ENCODE results near the gene AKT2. TPM values are rescaled to one million over a fixed set of nuclear protein-coding genes. Genes with fewer than 3 reads are reported as not detected.
A peak's percentile ranks its signal among the peaks of the same experiment; 100 is the strongest.

The AKT2 gene
- total RNA-seq, 1 experiment from 2014 or later: 80.6 TPM

DNA sequence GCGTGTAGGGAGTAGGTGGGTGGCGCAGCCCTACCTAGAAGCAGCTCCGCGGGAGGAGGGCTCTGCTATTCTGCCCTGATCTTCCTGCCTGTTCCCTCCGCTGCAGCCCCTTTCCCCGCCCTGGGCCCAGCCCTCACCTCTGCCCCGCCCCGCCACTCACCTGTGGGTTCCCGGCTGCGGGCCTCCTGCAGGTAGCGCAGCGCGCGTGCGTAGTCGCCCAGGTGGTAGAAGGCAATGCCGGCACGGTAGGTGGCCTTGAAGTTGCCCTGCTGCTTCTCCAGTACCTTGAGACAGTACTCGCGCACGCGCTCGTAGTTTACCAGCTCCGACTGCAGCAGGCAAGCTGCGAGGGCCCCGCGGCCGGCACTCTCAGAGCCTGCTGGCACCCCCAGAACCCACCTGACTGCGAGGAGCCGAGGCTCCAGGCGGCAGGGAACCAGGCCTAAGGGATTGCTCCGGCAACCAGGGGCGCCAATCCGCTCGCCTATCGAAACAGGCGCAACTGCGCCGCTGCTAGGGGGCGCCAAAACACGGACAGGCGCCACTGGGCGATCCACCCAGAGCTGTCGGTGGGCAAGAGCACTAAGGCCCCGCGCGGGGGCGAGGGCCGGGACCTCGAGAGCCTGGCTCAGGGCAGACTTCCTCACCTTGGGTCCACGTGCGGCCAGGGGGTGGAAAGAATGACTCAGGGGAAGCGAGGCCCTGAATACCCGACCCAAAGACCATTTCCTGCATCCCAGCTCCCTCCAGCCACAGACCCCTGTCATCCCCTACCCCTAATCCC is 67.9 kb downstream of the AKT2 start:
- ATAC-seq (peak; percentile 29), DNase-seq (peak; percentile 68)
- Histone ChIP-seq H3K9me3 (ENCODE audit: low read length) (no peaks in the 10 kb centered on the region), H3K36me3 (ENCODE audit: low read depth, low read length) (no peaks in the 10 kb centered on the region), H3K27ac (ENCODE audit: low read length) (0 out of 2 replicates have a peak overlapping the region, but pooled peaks have one; percentile 23), H3K79me2 (ENCODE audit: low read length) (no peaks in the 10 kb centered on the region), H3K4me2 (ENCODE audit: low read length) (peak overlapping the region; percentile 90), H3K9me2 (replicated peaks; ENCODE audit: low read length) (no peaks in the 10 kb centered on the region), H3K4me3 (ENCODE audit: low read length) (peak overlapping the region; percentile 68), H3F3A (ENCODE audit: low read length, unreplicated experiment) (no peaks in the 10 kb centered on the region), H3K27me3 (ENCODE audit: low read length) (no peaks in the 10 kb centered on the region), H3K9ac (ENCODE audit: low read length) (peak overlapping the region; percentile 56), H4K20me1 (ENCODE audit: low read length) (no peaks in the 10 kb centered on the region), H3K4me1 (ENCODE audit: insufficient read depth, low read length) (peaks cover 24% of the 10 kb centered on the region), H2AFZ (ENCODE audit: low read length) (peak overlapping the region; percentile 85)
- CTCF ChIA-PET: interaction anchor here (0.5 kb wide), 1 partner anchor 74 kb away, joined by 6 read pairs; no protein-coding TSS in a partner anchor
- no TSS peak for BruUV-seq (replicated peaks)
- POLR2A ChIA-PET (ENCODE audit: unreplicated experiment): no interaction called here
- intact Hi-C loops (cut with micrococcal nuclease): no loop called here
- no peak for TF ChIP-seq EZH2 (IDR thresholded peaks at IDR 0.05; ENCODE audit: low read length, unreplicated experiment)
- TF ChIP-seq, protein P1, sequence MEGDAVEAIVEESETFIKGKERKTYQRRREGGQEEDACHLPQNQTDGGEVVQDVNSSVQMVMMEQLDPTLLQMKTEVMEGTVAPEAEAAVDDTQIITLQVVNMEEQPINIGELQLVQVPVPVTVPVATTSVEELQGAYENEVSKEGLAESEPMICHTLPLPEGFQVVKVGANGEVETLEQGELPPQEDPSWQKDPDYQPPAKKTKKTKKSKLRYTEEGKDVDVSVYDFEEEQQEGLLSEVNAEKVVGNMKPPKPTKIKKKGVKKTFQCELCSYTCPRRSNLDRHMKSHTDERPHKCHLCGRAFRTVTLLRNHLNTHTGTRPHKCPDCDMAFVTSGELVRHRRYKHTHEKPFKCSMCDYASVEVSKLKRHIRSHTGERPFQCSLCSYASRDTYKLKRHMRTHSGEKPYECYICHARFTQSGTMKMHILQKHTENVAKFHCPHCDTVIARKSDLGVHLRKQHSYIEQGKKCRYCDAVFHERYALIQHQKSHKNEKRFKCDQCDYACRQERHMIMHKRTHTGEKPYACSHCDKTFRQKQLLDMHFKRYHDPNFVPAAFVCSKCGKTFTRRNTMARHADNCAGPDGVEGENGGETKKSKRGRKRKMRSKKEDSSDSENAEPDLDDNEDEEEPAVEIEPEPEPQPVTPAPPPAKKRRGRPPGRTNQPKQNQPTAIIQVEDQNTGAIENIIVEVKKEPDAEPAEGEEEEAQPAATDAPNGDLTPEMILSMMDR (conservative IDR thresholded peaks at IDR 0.05; ENCODE audit: low read depth, low read length): peak; percentile 79

DNA sequence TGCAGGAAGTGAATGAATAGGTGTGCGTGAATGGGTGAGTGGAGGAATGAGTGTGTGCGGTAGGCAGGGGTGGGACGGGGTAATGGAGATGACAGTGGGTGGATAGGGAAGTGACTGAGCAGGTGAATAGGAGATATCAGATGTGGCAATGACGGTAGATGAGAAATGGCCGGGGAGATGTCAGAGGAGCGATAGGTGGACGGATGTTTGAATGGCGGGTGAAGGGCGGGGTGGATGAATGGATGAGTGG is 68.4 kb downstream of the AKT2 start:
- H4K20me1 ChIP-seq (ENCODE audit: low read length): no peaks in the 10 kb centered on the region
- H3K36me3 ChIP-seq (ENCODE audit: low read depth, low read length): no peaks in the 10 kb centered on the region
- H3K27ac ChIP-seq (ENCODE audit: low read length): no peak overlapping the region
- TF ChIP-seq EZH2 (IDR thresholded peaks at IDR 0.05; ENCODE audit: low read length, unreplicated experiment): no peak
- TF ChIP-seq, protein P1 (conservative IDR thresholded peaks at IDR 0.05; ENCODE audit: low read depth, low read length): no peak
- no peak for TF ChIP-seq EZH2phosphoT487 (IDR thresholded peaks at IDR 0.05; ENCODE audit: borderline replicate concordance, low read length)
- no peak overlapping the region for H3K9ac ChIP-seq (ENCODE audit: low read length)
- H3K9me2 ChIP-seq (replicated peaks; ENCODE audit: low read length): no peaks in the 10 kb centered on the region
- peak overlapping the region; percentile 85 for H2AFZ ChIP-seq (ENCODE audit: low read length)
- POLR2A ChIA-PET (ENCODE audit: unreplicated experiment): no interaction called here
- no TSS peak for BruUV-seq (replicated peaks)
- peak overlapping the region; percentile 68 for H3K4me3 ChIP-seq (ENCODE audit: low read length)
- DNase-seq (no peak), ATAC-seq (peak; percentile 19)
- CTCF ChIA-PET: no interaction called here
- no peaks in the 10 kb centered on the region for H3F3A ChIP-seq (ENCODE audit: low read length, unreplicated experiment)
- intact Hi-C loops (cut with micrococcal nuclease): no loop called here
- H3K4me1 ChIP-seq (ENCODE audit: insufficient read depth, low read length): peaks cover 24% of the 10 kb centered on the region
- no peaks in the 10 kb centered on the region for H3K9me3 ChIP-seq (ENCODE audit: low read length)
- H3K27me3 ChIP-seq (ENCODE audit: low read length): no peaks in the 10 kb centered on the region
- peak overlapping the region; percentile 90 for H3K4me2 ChIP-seq (ENCODE audit: low read length)
- H3K79me2 ChIP-seq (ENCODE audit: low read length): no peaks in the 10 kb centered on the region

DNA sequence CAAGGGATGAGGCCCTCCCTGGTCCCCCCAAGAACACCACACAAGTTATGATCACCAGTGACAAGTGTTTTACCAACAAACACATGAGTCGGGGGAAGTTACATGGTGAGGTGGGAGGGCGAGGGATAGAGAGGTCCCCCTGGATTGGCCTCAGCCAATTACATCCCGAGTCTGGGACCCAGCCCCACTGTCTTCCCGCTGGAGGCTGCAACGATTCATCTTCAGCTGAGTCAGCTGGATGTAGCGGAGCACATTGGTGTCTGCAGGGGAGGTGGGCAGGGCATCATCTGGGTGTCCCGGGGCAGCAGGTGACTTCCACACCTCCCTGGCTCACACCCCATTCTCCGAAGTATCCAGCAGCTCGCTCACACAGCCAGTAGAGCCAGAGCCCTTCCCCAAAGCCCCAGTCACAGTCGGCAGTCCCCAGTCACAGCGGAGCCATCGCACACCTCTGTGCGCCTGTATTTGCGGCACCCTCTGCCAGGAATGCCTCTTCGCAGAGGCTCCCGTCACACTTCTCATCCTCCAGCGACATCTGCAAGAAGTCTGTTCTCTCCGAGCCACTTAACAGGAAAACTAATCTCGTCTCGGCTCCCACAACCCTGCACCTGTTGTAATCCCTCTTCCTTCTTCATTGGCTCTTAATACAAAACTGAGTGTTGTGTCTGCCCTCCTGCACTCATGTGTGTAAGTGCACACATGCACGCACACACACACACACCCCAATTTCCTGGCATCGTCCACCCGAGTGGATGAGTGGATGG is 69.0 kb downstream of the AKT2 start:
- Histone ChIP-seq H3K79me2 (ENCODE audit: low read length) (no peaks in the 10 kb centered on the region), H3K9me3 (ENCODE audit: low read length) (no peaks in the 10 kb centered on the region), H3K27ac (ENCODE audit: low read length) (no peak overlapping the region), H2AFZ (ENCODE audit: low read length) (peak overlapping the region; percentile 85), H4K20me1 (ENCODE audit: low read length) (no peaks in the 10 kb centered on the region), H3K27me3 (ENCODE audit: low read length) (no peaks in the 10 kb centered on the region), H3K4me2 (ENCODE audit: low read length) (peak overlapping the region; percentile 90), H3K4me3 (ENCODE audit: low read length) (peak overlapping the region; percentile 68), H3K4me1 (ENCODE audit: insufficient read depth, low read length) (peaks cover 24% of the 10 kb centered on the region), H3K9me2 (replicated peaks; ENCODE audit: low read length) (no peaks in the 10 kb centered on the region), H3K36me3 (ENCODE audit: low read depth, low read length) (no peaks in the 10 kb centered on the region), H3K9ac (ENCODE audit: low read length) (no peak overlapping the region), H3F3A (ENCODE audit: low read length, unreplicated experiment) (no peaks in the 10 kb centered on the region)
- ATAC-seq (peak; percentile 12), DNase-seq (no peak)
- intact Hi-C loops (cut with micrococcal nuclease): no loop called here
- BruUV-seq (replicated peaks): no TSS peak
- TF ChIP-seq, protein P1 (conservative IDR thresholded peaks at IDR 0.05; ENCODE audit: low read depth, low read length): no peak
- no peak for TF ChIP-seq EZH2phosphoT487 (IDR thresholded peaks at IDR 0.05; ENCODE audit: borderline replicate concordance, low read length)
- no peak for TF ChIP-seq EZH2 (IDR thresholded peaks at IDR 0.05; ENCODE audit: low read length, unreplicated experiment)
- ChIA-PET POLR2A (ENCODE audit: unreplicated experiment) (no interaction called here), CTCF (no interaction called here)
